Measurements from ENCODE around the gene IGFN1.

Gene IGFN1

GRCh38 chr1:201185123-201185453 is 5.5 kb upstream of the IGFN1 start:
- DNase-seq (ENCODE audit: low spot score) = no peak

DNA sequence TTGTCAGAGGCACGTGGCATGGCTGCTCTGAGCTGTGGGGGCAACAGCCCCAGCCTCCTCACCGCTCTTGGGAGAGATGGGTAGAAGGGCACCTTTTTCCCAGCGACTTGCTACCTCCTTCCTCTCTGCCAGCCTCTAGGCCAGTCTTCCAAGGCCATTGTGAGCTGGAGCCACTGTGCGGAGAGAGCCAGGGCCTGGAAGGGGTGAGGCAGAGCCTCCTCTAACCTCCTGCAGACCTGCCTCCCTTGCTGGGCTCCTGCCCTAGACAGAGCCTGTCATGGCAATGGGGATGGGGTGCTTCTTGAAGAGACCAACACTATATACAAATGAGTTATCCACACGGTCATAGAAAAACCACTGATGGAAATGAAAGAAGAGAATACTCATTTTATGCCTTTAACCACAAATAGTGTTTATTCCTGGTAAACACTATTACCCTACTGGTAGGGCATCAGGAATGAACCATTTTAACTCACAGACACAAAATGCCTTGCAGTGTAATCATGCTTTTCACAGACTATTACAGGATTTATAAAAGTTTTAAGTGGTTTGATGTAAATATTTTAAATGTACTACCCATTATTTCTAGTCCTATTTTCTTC is 5.0 kb upstream of the IGFN1 start:
- no peak for DNase-seq (ENCODE audit: low spot score)

- no peak for DNase-seq (ENCODE audit: low spot score)
Observed at GRCh38 chr1:201186192-201186591, 4.4 kb upstream of the IGFN1 start.

- DNase-seq (ENCODE audit: low spot score) = no peak
Observed at GRCh38 chr1:201189085-201189484, 1.5 kb upstream of the IGFN1 start.

GRCh38 chr1:201190005-201190404 is 619 bp upstream of the IGFN1 start:
- DNase-seq (ENCODE audit: low spot score) = no peak

GRCh38 chr1:201191653-201192260 is 1.1 kb downstream of the IGFN1 start:
- DNase-seq (ENCODE audit: low spot score) = no peak

GRCh38 chr1:201192261-201192788 is 1.7 kb downstream of the IGFN1 start:
- DNase-seq (ENCODE audit: low spot score) = no peak

GRCh38 chr1:201194046-201194445 is 3.4 kb downstream of the IGFN1 start:
- no peak for DNase-seq (ENCODE audit: low spot score)

DNA sequence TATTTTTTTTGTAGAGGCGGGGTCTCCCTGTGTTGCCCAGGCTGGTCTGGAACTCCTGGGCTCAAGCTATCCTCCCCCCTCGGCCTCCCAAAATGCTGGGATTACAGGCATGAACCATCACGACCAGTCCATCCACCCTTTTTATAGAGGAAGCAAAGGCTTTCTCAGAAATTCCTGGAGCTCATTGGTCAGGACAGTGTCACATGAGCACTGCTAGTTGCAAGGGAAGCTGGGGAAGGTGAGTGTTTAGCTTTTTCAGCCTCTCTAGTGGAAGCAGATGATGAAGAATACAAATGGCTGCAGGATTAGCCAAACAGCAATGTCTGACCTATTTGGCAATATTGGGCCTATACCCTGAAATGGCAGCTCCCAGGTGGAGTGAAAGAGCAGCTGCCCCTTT is 8.0 kb downstream of the IGFN1 start:
- no peak for DNase-seq (ENCODE audit: low spot score)

- DNase-seq (ENCODE audit: low spot score) = no peak
Observed at GRCh38 chr1:201205036-201205435, 14.4 kb downstream of the IGFN1 start.

DNA sequence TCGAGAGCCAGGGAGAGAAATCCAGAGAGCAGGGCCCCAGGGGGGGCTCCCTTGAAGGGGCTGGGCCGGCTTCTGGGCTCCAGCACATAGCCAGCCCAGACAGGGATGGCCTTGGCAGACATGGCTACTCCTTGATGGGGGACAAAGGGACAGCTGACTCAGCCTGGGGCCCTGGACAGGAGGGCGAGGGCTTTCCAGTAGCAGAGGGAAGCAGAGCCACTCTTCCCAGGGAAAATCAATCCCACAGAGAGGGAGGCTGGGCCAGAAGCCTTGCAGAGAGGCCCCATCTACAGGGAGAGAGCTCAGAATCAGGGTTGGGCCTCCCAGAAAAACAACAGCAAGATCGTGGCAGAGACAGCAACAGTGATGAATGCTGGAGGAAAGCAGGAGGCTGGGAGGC is 15.6 kb downstream of the IGFN1 start:
- no peak for DNase-seq (ENCODE audit: low spot score)

GRCh38 chr1:201207046-201207445 is 16.4 kb downstream of the IGFN1 start:
- no peak for DNase-seq (ENCODE audit: low spot score)

DNA sequence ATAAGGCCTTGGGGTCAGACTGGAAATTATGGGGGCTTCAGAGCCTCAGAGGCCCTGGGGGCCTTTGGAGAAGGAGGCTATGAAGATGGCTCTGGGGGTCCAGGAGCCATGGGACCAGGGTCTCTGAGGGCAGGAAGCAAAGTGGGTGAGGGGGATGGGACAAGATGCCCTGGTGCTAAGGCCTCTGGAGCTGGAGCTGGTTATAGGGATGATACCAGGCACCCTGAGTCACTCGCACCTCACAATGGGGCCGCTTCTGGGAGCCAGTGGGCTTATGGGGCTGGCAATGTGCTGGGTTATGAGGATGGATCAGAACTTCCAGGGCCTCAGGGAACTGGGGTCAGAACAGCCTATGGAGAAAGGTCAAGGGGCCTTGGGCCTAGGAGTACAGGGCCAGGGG is 17.6 kb downstream of the IGFN1 start:
- DNase-seq (ENCODE audit: low spot score) = no peak

DNA sequence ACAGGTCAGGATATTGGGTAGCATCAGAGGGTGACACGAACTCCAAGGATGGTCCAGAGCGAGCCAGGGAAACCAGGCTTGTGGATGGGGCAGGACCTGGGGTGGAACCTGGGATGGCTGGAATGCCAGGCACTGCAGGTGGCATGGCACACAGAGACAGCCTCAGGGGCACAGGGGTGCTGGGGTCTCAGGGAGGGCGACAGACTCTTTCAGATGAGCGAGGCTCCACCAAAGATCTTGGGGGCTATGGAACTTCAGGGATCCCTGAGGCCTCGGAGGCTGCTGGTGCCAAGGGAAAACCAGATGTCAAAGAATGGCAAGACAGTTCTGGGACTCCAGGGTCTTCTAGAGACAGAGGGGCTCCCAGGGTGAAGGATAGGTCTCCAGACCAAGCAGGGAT is 21.4 kb downstream of the IGFN1 start:
- DNase-seq (ENCODE audit: low spot score) = no peak

- no peak for DNase-seq (ENCODE audit: low spot score)
Observed at GRCh38 chr1:201212461-201213055, 21.9 kb downstream of the IGFN1 start.

DNA sequence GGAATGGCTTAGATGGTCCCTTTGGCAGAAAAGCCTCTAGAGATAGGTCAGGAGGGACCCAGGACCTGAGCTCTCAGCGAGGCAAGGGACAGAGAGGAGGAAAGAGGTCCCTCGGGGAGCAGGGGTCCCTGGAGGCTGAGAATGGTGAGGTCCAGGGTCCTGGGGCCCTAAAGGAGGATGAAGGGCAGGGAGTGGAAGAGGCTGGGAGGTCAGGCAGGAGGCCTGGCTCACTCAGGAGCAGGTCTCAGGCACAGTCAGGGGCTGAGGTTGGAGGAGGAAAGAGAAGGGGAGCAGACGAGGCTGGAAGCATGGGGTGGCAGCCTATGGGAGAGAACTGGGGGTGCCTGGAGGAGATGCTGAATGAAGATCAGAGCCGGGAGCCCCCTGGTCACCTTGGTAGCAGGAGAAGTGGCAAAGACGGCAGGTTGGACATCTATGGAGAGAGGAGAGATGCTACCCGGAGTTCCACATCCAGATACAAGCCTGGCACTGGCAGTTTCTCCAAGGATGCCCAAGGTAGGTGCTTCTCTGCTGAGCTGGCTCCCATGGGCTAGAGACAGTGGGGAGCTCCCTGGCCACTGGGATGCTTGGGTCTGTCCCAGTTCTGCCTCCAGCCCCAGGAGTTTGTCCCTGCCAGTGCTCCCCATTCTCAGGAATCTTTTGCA is 22.6 kb downstream of the IGFN1 start:
- DNase-seq (ENCODE audit: low spot score) = no peak

- no peak for DNase-seq (ENCODE audit: low spot score)
Observed at GRCh38 chr1:201213926-201214325, 23.3 kb downstream of the IGFN1 start.

GRCh38 chr1:201214461-201214860 is 23.8 kb downstream of the IGFN1 start:
- no peak for DNase-seq (ENCODE audit: low spot score)

DNA sequence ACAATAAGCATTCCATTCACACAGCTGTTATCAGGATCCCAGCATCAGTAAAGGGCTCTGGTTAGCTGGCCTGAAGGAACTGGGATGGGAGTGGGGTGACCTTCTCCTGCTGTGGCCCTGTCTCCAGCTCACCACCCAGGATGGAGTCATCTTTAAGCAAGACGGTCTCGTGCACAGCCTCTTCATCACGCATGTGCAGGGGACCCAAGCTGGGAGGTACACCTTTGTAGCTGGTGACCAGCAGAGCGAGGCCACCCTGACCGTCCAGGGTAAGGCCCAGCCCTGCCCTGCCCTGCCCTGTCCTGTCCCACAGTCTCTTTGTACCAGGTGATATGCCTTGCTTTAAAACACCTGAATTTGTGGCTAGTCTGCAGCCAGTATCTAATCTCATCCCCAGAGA is 24.3 kb downstream of the IGFN1 start:
- DNase-seq (ENCODE audit: low spot score) = no peak

GRCh38 chr1:201215531-201216357 is 25.1 kb downstream of the IGFN1 start:
- no peak for DNase-seq (ENCODE audit: low spot score)

DNA sequence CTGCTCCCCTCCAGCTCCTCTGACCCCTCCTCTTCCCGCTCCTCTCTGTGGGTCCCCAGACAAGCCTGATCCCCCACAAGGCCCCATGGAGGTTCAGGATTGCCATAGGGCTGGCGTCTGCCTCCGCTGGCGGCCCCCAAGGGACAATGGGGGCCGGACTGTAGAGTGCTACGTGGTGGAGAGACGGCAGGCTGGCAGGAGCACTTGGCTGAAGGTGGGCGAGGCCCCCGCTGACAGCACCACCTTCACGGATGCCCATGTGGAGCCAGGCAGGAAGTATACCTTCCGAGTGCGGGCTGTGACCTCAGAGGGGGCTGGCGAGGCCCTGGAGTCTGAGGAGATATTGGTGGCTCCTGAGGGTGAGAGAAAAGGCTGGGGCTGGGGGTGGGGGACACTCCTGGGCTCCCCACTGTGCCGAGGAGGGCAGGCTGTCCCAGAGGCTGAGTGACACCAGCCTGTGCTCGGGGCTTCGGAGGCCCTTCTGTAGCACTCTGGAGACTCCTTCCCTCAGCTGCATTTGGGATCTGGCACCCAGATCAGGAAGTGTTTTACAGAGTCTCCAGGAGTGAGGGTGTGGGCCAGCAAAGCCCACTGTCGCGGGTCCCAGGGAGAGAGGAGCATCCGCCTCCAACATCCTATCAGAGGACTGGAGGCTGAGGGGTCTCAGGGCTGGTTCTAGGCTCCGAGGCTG is 25.9 kb downstream of the IGFN1 start:
- no peak for DNase-seq (ENCODE audit: low spot score)

GRCh38 chr1:201217146-201217545 is 26.5 kb downstream of the IGFN1 start:
- DNase-seq (ENCODE audit: low spot score) = no peak

All from D341Med (cell line).